HepG2 (cell line): ENCODE measurements around the gene NUDT13. TPM values are rescaled to one million over a fixed set of nuclear protein-coding genes. Genes with fewer than 3 reads are reported as not detected.

Experiments used
- ARID3A ChIP-seq: IDR thresholded peaks from 2 replicates; pipeline ENCODE4 v1.6.1; 2012; ENCODE audit warnings: low read depth, low read length, improper control_type of control experiment
- ATF7 ChIP-seq, 2 experiments: fragments of 450-650 bp in 1 of 2; sonication (generic) in 1 of 2; formaldehyde crosslinking in 1 of 2; IDR thresholded peaks; 2 replicates each; pipeline versions ENCODE4 v1.4.0 to v1.6.1; 2016 to 2020; ENCODE audit warnings: antibody characterized with exemption in 1 of 2, mild to moderate bottlenecking in 1 of 2, missing genetic modification reagents in 1 of 2
- BHLHE40 ChIP-seq: IDR thresholded peaks from 2 replicates; pipeline ENCODE4 v1.6.1; 2011; ENCODE audit warnings: low read length, improper control_type of control experiment
- E2F2 ChIP-seq: sonication (generic); formaldehyde crosslinking; IDR thresholded peaks from 2 replicates; pipeline ENCODE4 v1.4.0; 2020; ENCODE audit warnings: missing genetic modification reagents, borderline replicate concordance
- FOSL1 ChIP-seq: sonication (generic); formaldehyde crosslinking; IDR thresholded peaks from 2 replicates; pipeline ENCODE4 v1.9.0; 2021; ENCODE audit warnings: missing genetic modification reagents, borderline replicate concordance
- GZF1 ChIP-seq: sonication (generic); formaldehyde crosslinking; IDR thresholded peaks from 2 replicates; pipeline ENCODE4 v1.5.1; 2020; ENCODE audit warnings: mild to moderate bottlenecking, missing genetic modification reagents
- HDAC1 ChIP-seq: sonication (generic); formaldehyde crosslinking; IDR thresholded peaks from 2 replicates; pipeline ENCODE4 v1.5.1; 2020; ENCODE audit warnings: mild to moderate bottlenecking, missing genetic modification reagents
- HMGXB4 ChIP-seq, 2 experiments: sonication (generic) in 1 of 2; formaldehyde crosslinking in 1 of 2; IDR thresholded peaks; 2 replicates each; pipeline versions ENCODE4 v1.4.0 to v1.6.1; 2018 to 2020; ENCODE audit warnings: missing genetic modification reagents in 2 of 2, borderline replicate concordance in 1 of 2, low read depth in 1 of 2, mild to moderate bottlenecking in 1 of 2, missing biosample characterization in 1 of 2
- HOXD1 ChIP-seq: sonication (generic); formaldehyde crosslinking; IDR thresholded peaks from 2 replicates; pipeline ENCODE4 v1.5.0; 2020; ENCODE audit warnings: missing genetic modification reagents
- NFKB2 ChIP-seq: sonication (generic); formaldehyde crosslinking; IDR thresholded peaks from 2 replicates; pipeline ENCODE4 v1.4.0; 2020; ENCODE audit warnings: missing genetic modification reagents, borderline replicate concordance
- NR1H2 ChIP-seq: sonication (generic); formaldehyde crosslinking; IDR thresholded peaks from 2 replicates; pipeline ENCODE4 v1.8.1; 2022; ENCODE audit warnings: low read depth, missing genetic modification reagents, borderline replicate concordance
- ONECUT2 ChIP-seq: sonication (generic); formaldehyde crosslinking; IDR thresholded peaks from 2 replicates; pipeline ENCODE4 v1.4.0; 2020; ENCODE audit warnings: missing genetic modification reagents
- PCBP1 ChIP-seq: fragments of 200-400 bp; formaldehyde crosslinking; IDR thresholded peaks from 2 replicates; pipeline ENCODE4 v1.6.1; 2017; ENCODE audit warnings: mild to moderate bottlenecking, low read depth, low read length, borderline replicate concordance
- POGK ChIP-seq: sonication (generic); formaldehyde crosslinking; conservative IDR thresholded peaks from 2 replicates; pipeline ENCODE4 v1.8.0; 2022; ENCODE audit warnings: mild to moderate bottlenecking, moderate library complexity, missing genetic modification reagents
- POLR2A ChIP-seq, 2 experiments: IDR thresholded peaks; 2 replicates each; pipeline ENCODE4 v1.6.1; 2011; ENCODE audit warnings: low read depth in 2 of 2, low read length in 2 of 2, mild to moderate bottlenecking in 1 of 2, moderate library complexity in 1 of 2; ENCODE audit not compliant: insufficient read depth in 1 of 2
- RNF219 ChIP-seq: sonication (generic); formaldehyde crosslinking; IDR thresholded peaks from 2 replicates; pipeline ENCODE4 v1.5.0; 2020; ENCODE audit warnings: mild to moderate bottlenecking, missing genetic modification reagents
- U2AF2 ChIP-seq: fragments of 200-400 bp; formaldehyde crosslinking; IDR thresholded peaks from 2 replicates; pipeline ENCODE4 v1.6.1; 2017; ENCODE audit warnings: low read depth, mild to moderate bottlenecking, low read length
- ZMYM3 ChIP-seq: sonication (generic); formaldehyde crosslinking; IDR thresholded peaks from 2 replicates; pipeline ENCODE4 v1.5.1; 2020; ENCODE audit warnings: mild to moderate bottlenecking, missing genetic modification reagents
- ZNF431 ChIP-seq: sonication (generic); formaldehyde crosslinking; IDR thresholded peaks from 2 replicates; pipeline ENCODE4 v1.9.0; 2022; ENCODE audit warnings: missing genetic modification reagents, low read depth, mild to moderate bottlenecking, borderline replicate concordance
- ZNF569 ChIP-seq: sonication (generic); formaldehyde crosslinking; IDR thresholded peaks from 2 replicates; pipeline ENCODE4 v1.5.0; 2020; ENCODE audit warnings: mild to moderate bottlenecking, missing genetic modification reagents, moderate library complexity, borderline replicate concordance
- polyA plus RNA-seq, 8 experiments: library from polyadenylated mRNA; depleted of rRNA in 3 of 8; stranded (reverse) in 7 of 8; unstranded in 1 of 8; fragments of >200 nt; fragmentation: Illumina TruSeq in 4 of 8; extraction: Trizol in 4 of 8; gene quantifications; 2 replicates each; pipeline versions ENCODE4 v1.2.1 to v1.2.3, GENCODE V29; 2011 to 2016; ENCODE audit warnings: low read depth in 4 of 8, missing spikeins in 1 of 8, mixed read lengths in 1 of 8; ENCODE audit not compliant: insufficient read depth in 1 of 8
- total RNA-seq, 5 experiments: library from RNA; depleted of rRNA; stranded (reverse); fragments of >200 nt; fragmentation: Illumina TruSeq; extraction: Trizol; gene quantifications; 2 replicates each; pipeline ENCODE4 v1.2.3, GENCODE V29; 2016; ENCODE audit warnings: low read depth in 1 of 5

Gene NUDT13
- total and polyA plus RNA-seq, 2 of the 13 experiments (the other 11 are each of a cell fraction or from before 2014, with no cell fraction given): 4.2 to 6.5 TPM

GRCh38 chr10:73167783-73168464, 57.7 kb downstream of the NUDT13 start, which contains the start of the genes ECD and FAM149B1 (continued):
- TF ChIP-seq GZF1 (CRISPR knock-in tag): peak; percentile 75; the same call in 1 of the 2 replicates
- peak; percentile 91; the same call in 1 of the 2 replicates for TF ChIP-seq PCBP1
- TF ChIP-seq U2AF2: no peak
- no peak for TF ChIP-seq ATF7 (IDR thresholded peaks at IDR 0.05)
- peak; percentile 57; the same call in 1 of the 2 replicates for TF ChIP-seq ATF7 (CRISPR knock-in tag; IDR thresholded peaks at IDR 0.05)
- no peak for TF ChIP-seq ONECUT2 (CRISPR knock-in tag)
- peak; percentile 88; the same call in 1 of the 2 replicates for TF ChIP-seq NFKB2 (CRISPR knock-in tag)
- peak; percentile 92 to 93 for TF ChIP-seq POLR2A (IDR thresholded peaks at IDR 0.05; ENCODE audit: insufficient read depth in 1 of 2, low read depth in 2 of 2, low read length in 2 of 2)
- no peak for TF ChIP-seq RNF219 (CRISPR knock-in tag)
- TF ChIP-seq E2F2: no peak
- no peak for TF ChIP-seq ZNF569 (CRISPR knock-in tag)
- TF ChIP-seq HMGXB4 (CRISPR knock-in tag; IDR thresholded peaks at IDR 0.05; ENCODE audit: borderline replicate concordance in 1 of 2, low read depth in 1 of 2): peak; percentile 80 to 85
- TF ChIP-seq HOXD1 (CRISPR knock-in tag): no peak
- TF ChIP-seq BHLHE40: no peak
- peak; percentile 55 for TF ChIP-seq ZMYM3 (CRISPR knock-in tag)
- no peak for TF ChIP-seq FOSL1 (CRISPR knock-in tag)
- TF ChIP-seq HDAC1 (CRISPR knock-in tag): peak; percentile 98
- no peak for TF ChIP-seq ZNF431 (CRISPR knock-in tag)
- TF ChIP-seq POGK: no peak; the same call in 1 of the 2 replicates
- no peak for TF ChIP-seq NR1H2 (CRISPR knock-in tag)
- no peak; the same call in 1 of the 2 replicates for TF ChIP-seq ARID3A
